ENCODE data around the gene FSD1. TPM values are rescaled to one million over a fixed set of nuclear protein-coding genes. Genes with fewer than 3 reads are reported as not detected.

The FSD1 gene
- total RNA-seq, 2 experiments from 2014 or later: 19.8 to 23.2 TPM

- CTCF ChIA-PET (ENCODE audit: unreplicated experiment): interaction anchor here (0.6 to 1.2 kb wide), 4 partner anchors 28 to 1255 kb away, joined by 5 to 10 read pairs (median 8); partner anchors contain the start of gene MPND
- Histone ChIP-seq H4K20me1 (ENCODE audit: insufficient read depth, low read length) (no peaks in the 10 kb centered on the region), H3K4me3 (ENCODE audit: low read depth, low read length, poor library complexity, severe bottlenecking) (no peak overlapping the region), H3K27ac (ENCODE audit: low read depth, low read length, poor library complexity, severe bottlenecking) (no peak overlapping the region), H3K4me2 (ENCODE audit: low read length) (no peak overlapping the region), H3K9me3 (ENCODE audit: low read length) (no peaks in the 10 kb centered on the region), H3K36me3 (ENCODE audit: insufficient read depth, low read length) (peaks cover 77% of the 10 kb centered on the region), H2AFZ (ENCODE audit: low read length) (no peak overlapping the region), H3K4me1 (ENCODE audit: insufficient read depth, low read length, poor library complexity, severe bottlenecking) (no peaks in the 10 kb centered on the region), H3K79me2 (ENCODE audit: insufficient read depth, low read depth, low read length) (no peaks in the 10 kb centered on the region), H3K9me2 (ENCODE audit: insufficient read depth, low read length) (no peaks in the 10 kb centered on the region)
- peak; percentile 75 for DNase-seq (ENCODE audit: low spot score)
- no TSS peak for BruUV-seq (replicated peaks)
- TF ChIP-seq EZH2phosphoT487 (IDR thresholded peaks at IDR 0.05; ENCODE audit: borderline replicate concordance, low read depth, low read length) (no peak), CTCF (conservative IDR thresholded peaks at IDR 0.05; ENCODE audit: low read length) (peak; percentile 78)
- intact Hi-C loops (cut with micrococcal nuclease; ENCODE audit: unreplicated experiment): loop anchor here (1.0 kb wide), 1 partner anchor 85 kb away; no protein-coding TSS in a partner anchor
- POLR2A ChIA-PET: interaction anchor here (0.7 to 1.5 kb wide), 4 partner anchors 20 to 259 kb away, joined by 3 to 4 read pairs (median 3); partner anchors contain the start of genes MPND and YJU2
Measured at GRCh38 chr19:4267101-4267900, 37.1 kb upstream of the FSD1 start.

GRCh38 chr19:4267901-4268815 is 36.2 kb upstream of the FSD1 start:
- ChIA-PET POLR2A (no interaction called here), CTCF (ENCODE audit: unreplicated experiment) (interaction anchor here (0.6 to 0.7 kb wide), 4 partner anchors 28 to 1256 kb away, joined by 3 to 10 read pairs (median 6); partner anchors contain the start of gene MPND)
- Histone ChIP-seq H3K9me2 (ENCODE audit: insufficient read depth, low read length) (no peaks in the 10 kb centered on the region), H3K27ac (ENCODE audit: low read depth, low read length, poor library complexity, severe bottlenecking) (no peak overlapping the region), H2AFZ (ENCODE audit: low read length) (no peak overlapping the region), H3K4me2 (ENCODE audit: low read length) (no peak overlapping the region), H3K4me1 (ENCODE audit: insufficient read depth, low read length, poor library complexity, severe bottlenecking) (no peaks in the 10 kb centered on the region), H3K79me2 (ENCODE audit: insufficient read depth, low read depth, low read length) (no peaks in the 10 kb centered on the region), H3K36me3 (ENCODE audit: insufficient read depth, low read length) (peaks cover 69% of the 10 kb centered on the region), H4K20me1 (ENCODE audit: insufficient read depth, low read length) (no peaks in the 10 kb centered on the region), H3K4me3 (ENCODE audit: low read depth, low read length, poor library complexity, severe bottlenecking) (no peak overlapping the region), H3K9me3 (ENCODE audit: low read length) (no peaks in the 10 kb centered on the region)
- no peak for DNase-seq (ENCODE audit: low spot score)
- BruUV-seq (replicated peaks): TSS peak; percentile 46
- intact Hi-C loops (cut with micrococcal nuclease; ENCODE audit: unreplicated experiment): loop anchor here (1.0 kb wide), 1 partner anchor 84 kb away; no protein-coding TSS in a partner anchor
- TF ChIP-seq EZH2phosphoT487 (IDR thresholded peaks at IDR 0.05; ENCODE audit: borderline replicate concordance, low read depth, low read length) (no peak), CTCF (conservative IDR thresholded peaks at IDR 0.05; ENCODE audit: low read length) (peak; percentile 1; the same call in 1 of the 2 replicates)

Data from OCI-LY7 (cell line).